Nephron (organoid): Measurements from ENCODE around the gene GJA3.
"Not testable (repeated sequence)": the region's sequence is repeated elsewhere in the genome, so short reads cannot be mapped to it uniquely, and the experiment has no call there.

Source experiments
- H3K27ac Mint-ChIP-seq, 3 experiments: 2 replicates each; pipeline ENCODE4 v1.8.0; 2020; ENCODE audit warnings: mixed read lengths in 3 of 3, mild to moderate bottlenecking in 2 of 3, moderate library complexity in 1 of 3
- H3K27me3 Mint-ChIP-seq: 2 replicates; pipeline ENCODE4 v1.8.0; 2021; ENCODE audit warnings: low read depth, mild to moderate bottlenecking, moderate library complexity, mixed read lengths
- H3K36me3 Mint-ChIP-seq: 2 replicates; pipeline ENCODE4 v1.8.0; 2020; ENCODE audit warnings: low read depth, mixed read lengths
- H3K4me1 Mint-ChIP-seq: 2 replicates; pipeline ENCODE4 v1.8.0; 2020; ENCODE audit warnings: mixed read lengths
- H3K4me3 Mint-ChIP-seq, 3 experiments: 2 replicates each; pipeline ENCODE4 v1.8.0; 2020; ENCODE audit warnings: mild to moderate bottlenecking in 3 of 3, mixed read lengths in 3 of 3, moderate library complexity in 2 of 3
- H3K9me3 Mint-ChIP-seq: 2 replicates; pipeline ENCODE4 v1.8.0; 2020; ENCODE audit warnings: mixed read lengths
- CTCF ChIP-seq, 3 experiments: fragments of 200-600 bp; sonication (generic); IDR thresholded peaks; one replicate each; pipeline ENCODE4 v1.5.0; 2021; ENCODE audit warnings: antibody characterized with exemption in 3 of 3; ENCODE audit not compliant: unreplicated experiment in 3 of 3

Gene GJA3

GRCh38 chr13:20161275-20161950, 561 bp upstream of the GJA3 start:
- peaks cover 20% of the 10 kb centered on the region for H3K4me1 Mint-ChIP-seq
- peak overlapping the region; percentile 72 to 74 (median 73) for H3K4me3 Mint-ChIP-seq
- no peaks in the 10 kb centered on the region for H3K9me3 Mint-ChIP-seq
- H3K27ac Mint-ChIP-seq: no peak overlapping the region
- H3K27me3 Mint-ChIP-seq: peaks cover 92% of the 10 kb centered on the region
- TF ChIP-seq CTCF (IDR thresholded peaks at IDR 0.05; ENCODE audit: unreplicated experiment in 3 of 3): no peak
- H3K36me3 Mint-ChIP-seq: no peaks in the 10 kb centered on the region

GRCh38 chr13:20159646-20160305, 1.1 kb downstream of the GJA3 start:
- Mint-ChIP-seq H3K27me3 (peaks cover 88% of the 10 kb centered on the region), H3K36me3 (no peaks in the 10 kb centered on the region), H3K4me3 (peak overlapping the region; percentile 86), H3K27ac (peak overlapping the region; percentile 36 to 78 (median 51)), H3K4me1 (peaks cover 10% of the 10 kb centered on the region), H3K9me3 (no peaks in the 10 kb centered on the region)
- TF ChIP-seq CTCF (IDR thresholded peaks at IDR 0.05; ENCODE audit: unreplicated experiment in 3 of 3): no peak

DNA sequence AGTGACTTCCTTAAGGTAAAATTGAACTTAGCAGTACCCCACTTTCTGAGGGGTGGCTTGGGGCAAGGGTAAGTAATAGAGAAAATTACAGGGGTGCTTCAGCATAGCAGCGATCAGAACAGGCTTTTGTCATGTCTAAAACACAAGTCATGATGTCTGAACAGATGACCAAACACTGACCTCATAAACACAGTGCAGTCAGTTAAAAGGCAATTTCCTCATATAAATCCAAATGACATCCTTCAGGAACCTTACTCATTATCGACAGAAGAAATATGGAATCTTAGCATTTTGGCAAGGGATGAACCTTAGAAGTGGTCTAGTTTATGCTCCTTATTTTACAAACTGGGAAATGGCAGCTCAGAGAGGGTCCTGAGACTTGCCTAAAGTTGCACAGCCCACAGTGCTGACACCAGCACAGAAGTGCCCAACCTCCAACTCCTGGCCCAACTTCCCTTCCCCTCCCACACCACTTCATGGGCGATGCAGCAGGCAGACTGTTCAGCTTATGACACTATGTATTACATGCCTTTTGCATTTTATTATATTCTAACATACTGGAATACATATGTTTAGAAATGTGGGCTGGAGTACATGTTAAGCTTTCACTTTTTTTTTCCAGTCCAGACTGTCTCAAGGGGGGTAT, 3.6 kb downstream of the GJA3 start:
- H3K36me3 Mint-ChIP-seq: no peaks in the 10 kb centered on the region
- no peak overlapping the region for H3K4me3 Mint-ChIP-seq
- peaks cover 5% of the 10 kb centered on the region for H3K9me3 Mint-ChIP-seq
- peaks cover 10% of the 10 kb centered on the region for H3K4me1 Mint-ChIP-seq
- H3K27ac Mint-ChIP-seq: no peak overlapping the region
- H3K27me3 Mint-ChIP-seq: peaks cover 89% of the 10 kb centered on the region
- no peak for TF ChIP-seq CTCF (IDR thresholded peaks at IDR 0.05; ENCODE audit: unreplicated experiment in 3 of 3)

GRCh38 chr13:20156702-20157101, 4.2 kb downstream of the GJA3 start:
- no peaks in the 10 kb centered on the region for H3K36me3 Mint-ChIP-seq
- H3K4me1 Mint-ChIP-seq: peaks cover 10% of the 10 kb centered on the region
- H3K9me3 Mint-ChIP-seq: peaks cover 5% of the 10 kb centered on the region
- H3K4me3 Mint-ChIP-seq: no peak overlapping the region
- H3K27me3 Mint-ChIP-seq: peaks cover 89% of the 10 kb centered on the region
- TF ChIP-seq CTCF (IDR thresholded peaks at IDR 0.05; ENCODE audit: unreplicated experiment in 3 of 3): no peak
- no peak overlapping the region for H3K27ac Mint-ChIP-seq

- H3K4me1 Mint-ChIP-seq: not testable (repeated sequence)
Measured at GRCh38 chr13:20153290-20153689, 7.6 kb downstream of the GJA3 start.

DNA sequence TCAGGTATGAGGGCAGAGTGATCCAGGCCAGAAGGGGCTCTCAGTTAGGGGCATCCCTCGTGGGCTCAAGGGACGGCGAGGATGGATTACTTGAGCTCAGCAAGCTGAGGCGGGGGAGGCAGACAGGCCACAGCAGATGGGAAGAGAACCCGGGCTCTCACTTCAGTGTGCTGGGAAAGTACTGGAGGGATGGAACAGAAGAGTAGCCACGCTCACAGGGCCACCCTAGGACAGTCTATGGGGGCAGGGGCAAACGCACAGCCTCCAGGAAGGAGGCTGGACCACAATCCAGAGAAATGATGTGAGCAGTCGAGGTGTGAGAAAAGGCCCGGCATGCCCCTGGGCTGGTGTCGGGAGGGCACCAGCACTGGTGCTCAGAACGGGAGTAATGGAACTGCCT, 9.2 kb downstream of the GJA3 start:
- TF ChIP-seq CTCF (IDR thresholded peaks at IDR 0.05; ENCODE audit: unreplicated experiment in 3 of 3): no peak
- Mint-ChIP-seq H3K27ac (no peak overlapping the region), H3K27me3 (peaks cover 78% of the 10 kb centered on the region), H3K4me3 (no peak overlapping the region), H3K36me3 (no peaks in the 10 kb centered on the region), H3K4me1 (no peaks in the 10 kb centered on the region), H3K9me3 (peaks cover 5% of the 10 kb centered on the region)

More at GRCh38 chr13:20153290-20153689, 7.6 kb downstream of the GJA3 start:
- not testable (repeated sequence) for H3K9me3 Mint-ChIP-seq, H3K36me3 Mint-ChIP-seq, H3K4me3 Mint-ChIP-seq, H3K27ac Mint-ChIP-seq
- H3K27me3 Mint-ChIP-seq: peaks cover 82% of the 10 kb centered on the region
